GM12878 (cell line): ENCODE data around the gene KCNC1. TPM values are rescaled to one million over a fixed set of nuclear protein-coding genes. Genes with fewer than 3 reads are reported as not detected.

Experiments used
- ATAC-seq: fragments of 200-7000 bp; cut with Tn5 transposase; 3 replicates; pipeline ENCODE4 v1.9.1; 2020; ENCODE audit warnings: mild to moderate bottlenecking, moderate library complexity
- BruUV-seq: library from RNA; stranded (reverse); fragments of 400-500 nt; replicated peaks from 2 replicates; lab custom pipeline; 2021; lab: Mats Ljungman, UMichigan
- CTCF ChIA-PET: fragments of 300-600 bp; sonication (Branson Sonifier 250); formaldehyde crosslinking; extraction: SDS; loops from one replicate; lab custom pipeline; 2021; ENCODE audit warnings: inconsistent platforms; lab: Yijun Ruan, JAX
- POLR2A ChIA-PET: fragments of 350-600 bp; formaldehyde crosslinking; extraction: SDS; loops from one replicate; lab custom pipeline; 2021; ENCODE audit warnings: inconsistent platforms; lab: Charles Lee
- RAD21 ChIA-PET: fragments of 300-600 bp; sonication (Branson Sonifier 250); formaldehyde crosslinking; loops from one replicate; lab custom pipeline; 2023; ENCODE audit warnings: antibody characterized with exemption; ENCODE audit not compliant: unreplicated experiment; lab: Charles Lee
- SMC1A ChIA-PET: fragments of 300-600 bp; sonication (Branson Sonifier 250); formaldehyde crosslinking; loops from one replicate; lab custom pipeline; 2023; ENCODE audit not compliant: unreplicated experiment, uncharacterized antibody; lab: Charles Lee
- DNase-seq: peaks from one replicate; pipeline ENCODE4 v3.0.0-alpha.2; 2011; ENCODE audit warnings: low read depth, low spot score
- FAIRE-seq: peaks from 3 replicates; lab custom pipeline; 2011; peaks lifted over from hg19 to GRCh38; lab: Jason Lieb, UNC
- H2AFZ ChIP-seq: 2 replicates; pipeline ENCODE4 v1.6.0; 2011; ENCODE audit warnings: low read depth, low read length, control low read depth; ENCODE audit not compliant: control insufficient read depth
- H3K27ac ChIP-seq: 2 replicates; pipeline ENCODE4 v1.5.1; 2011; ENCODE audit warnings: control low read depth; ENCODE audit not compliant: control insufficient read depth, insufficient read depth
- H3K27me3 ChIP-seq, 2 experiments: replicated peaks in 1 of 2; 2 replicates each; pipeline versions ENCODE4 v1.6.0 to v1.6.1; 2011; ENCODE audit warnings: low read length in 1 of 2; ENCODE audit not compliant: control insufficient read depth in 2 of 2, insufficient read depth in 2 of 2
- H3K36me3 ChIP-seq, 2 experiments: 2 replicates each; pipeline ENCODE4 v1.5.1; 2011; ENCODE audit warnings: low read length in 1 of 2; ENCODE audit not compliant: control insufficient read depth in 2 of 2, insufficient read depth in 2 of 2
- H3K4me1 ChIP-seq: 2 replicates; pipeline ENCODE4 v1.6.1; 2011; ENCODE audit warnings: mild to moderate bottlenecking, low read length, moderate library complexity, mixed read lengths; ENCODE audit not compliant: control insufficient read depth, insufficient read depth
- H3K4me2 ChIP-seq: 2 replicates; pipeline ENCODE4 v1.6.0; 2011; ENCODE audit warnings: control low read depth; ENCODE audit not compliant: control insufficient read depth, insufficient read depth
- H3K4me3 ChIP-seq: fragments of 200-600 bp; sonication (generic); 2 replicates; pipeline ENCODE4 v1.5.1; 2016
- H3K79me2 ChIP-seq: 2 replicates; pipeline ENCODE4 v1.6.0; 2011; ENCODE audit warnings: low read length; ENCODE audit not compliant: control insufficient read depth, insufficient read depth
- H3K9ac ChIP-seq: 2 replicates; pipeline ENCODE4 v1.8.0; 2011; ENCODE audit warnings: low read length, control low read depth, mixed read lengths; ENCODE audit not compliant: control insufficient read depth, insufficient read depth
- H3K9me3 ChIP-seq: replicated peaks from 3 replicates; pipeline ENCODE4 v1.5.1; 2011; ENCODE audit warnings: mild to moderate bottlenecking, low read length; ENCODE audit not compliant: control insufficient read depth, insufficient read depth
- H4K20me1 ChIP-seq: 2 replicates; pipeline ENCODE4 v1.6.0; 2011; ENCODE audit not compliant: control insufficient read depth, insufficient read depth
- EED ChIP-seq: sonication (generic); IDR thresholded peaks from 2 replicates; pipeline ENCODE4 v1.6.1; 2016; ENCODE audit warnings: antibody characterized with exemption, low read depth
- EGR1 ChIP-seq, 2 experiments: IDR thresholded peaks; 1 replicate in 1 of 2; 2 replicates in 1 of 2; pipeline ENCODE4 v1.6.1; 2011 to 2012; ENCODE audit warnings: low read depth in 2 of 2, low read length in 2 of 2, borderline replicate concordance in 1 of 2, mild to moderate bottlenecking in 1 of 2, moderate library complexity in 1 of 2
- EZH2 ChIP-seq: IDR thresholded peaks from 2 replicates; pipeline ENCODE4 v1.6.1; 2012; ENCODE audit warnings: low read depth, mild to moderate bottlenecking, control low read depth, inconsistent platforms, low read length, borderline replicate concordance; ENCODE audit not compliant: control insufficient read depth
- LARP7 ChIP-seq: fragments of 450-650 bp; IDR thresholded peaks from 2 replicates; pipeline ENCODE4 v1.6.1; 2017; ENCODE audit warnings: mild to moderate bottlenecking
- MYB ChIP-seq: fragments of 150-350 bp; IDR thresholded peaks from 2 replicates; pipeline ENCODE4 v1.6.1; 2014; ENCODE audit warnings: mild to moderate bottlenecking, low read depth, low read length, borderline replicate concordance
- NFIC ChIP-seq: IDR thresholded peaks from 2 replicates; pipeline ENCODE4 v1.6.1; 2012; ENCODE audit warnings: low read depth, mild to moderate bottlenecking, inconsistent platforms, low read length, moderate library complexity
- PAX5 ChIP-seq: IDR thresholded peaks from 2 replicates; pipeline ENCODE4 v1.6.1; 2011; ENCODE audit warnings: low read depth, low read length, borderline replicate concordance
- POLR2AphosphoS2 ChIP-seq: IDR thresholded peaks from 2 replicates; pipeline ENCODE4 v1.6.1; 2011; ENCODE audit warnings: low read depth, mild to moderate bottlenecking, low read length, improper control_type of control experiment, moderate library complexity
- RFX5 ChIP-seq: IDR thresholded peaks from 2 replicates; pipeline ENCODE4 v1.6.1; 2011; ENCODE audit warnings: low read depth, low read length, improper control_type of control experiment
- SREBF1 ChIP-seq: IDR thresholded peaks from 2 replicates; pipeline ENCODE4 v1.6.1; 2012; ENCODE audit warnings: mild to moderate bottlenecking, low read length
- SUPT20H ChIP-seq: IDR thresholded peaks from 2 replicates; pipeline ENCODE4 v1.6.1; 2011; ENCODE audit warnings: low read depth, mild to moderate bottlenecking, low read length, moderate library complexity, borderline replicate concordance; ENCODE audit not compliant: control insufficient read depth
- SUZ12 ChIP-seq: fragments of 200-600 bp; sonication (generic); IDR thresholded peaks from one replicate; pipeline ENCODE4 v1.6.1; 2018; ENCODE audit warnings: antibody characterized with exemption, mild to moderate bottlenecking; ENCODE audit not compliant: unreplicated experiment
- TARDBP ChIP-seq: IDR thresholded peaks from 2 replicates; pipeline ENCODE4 v1.6.1; 2016; ENCODE audit warnings: borderline replicate concordance
- WGBS: methylation state at CpG from one replicate; pipeline ENCODE4 v1.1.6; 2016; ENCODE audit warnings: low lambda C conversion rate; ENCODE audit not compliant: insufficient replicate concordance, insufficient coverage; ENCODE audit errors: missing lambda C conversion rate; 5-methylcytosine and 5-hydroxymethylcytosine counted together
- in situ Hi-C: fragments of 300-500 bp; cut with MboI; formaldehyde crosslinking; loops from 9 replicates; pipeline ENCODE4 v1.14.3; 2018; ENCODE audit warnings: mixed read lengths
- intact Hi-C: fragments of 100-400 bp; cut with micrococcal nuclease; formaldehyde crosslinking; loops from one replicate; pipeline ENCODE4 v1.14.2; 2022; ENCODE audit not compliant: unreplicated experiment
- polyA plus RNA-seq, 11 experiments: library from polyadenylated mRNA; depleted of rRNA in 4 of 11; unstranded in 6 of 11; stranded (reverse) in 5 of 11; fragments of >200 nt; fragmentation: Nextera tagmentation in 4 of 11; fragmentation: Illumina TruSeq in 1 of 11; extraction: Ambion mirVana in 4 of 11; extraction: Trizol in 1 of 11; gene quantifications; 1 replicate in 1 of 11; 2 replicates in 10 of 11; pipeline versions ENCODE4 v1.2.1 to v1.2.3, GENCODE V29; 2011 to 2016; ENCODE audit warnings: inconsistent platforms in 2 of 11, missing spikeins in 2 of 11, low read depth in 1 of 11
- total RNA-seq, 4 experiments: library from RNA; depleted of rRNA in 3 of 4; stranded (reverse); fragments of >200 nt in 3 of 4; fragmentation: Illumina TruSeq in 1 of 4; extraction: Trizol in 1 of 4; gene quantifications; 2 replicates each; pipeline versions ENCODE4 v1.2.1 to v1.2.3, GENCODE V29; 2013 to 2021
- TF ChIP-seq, protein P1 (sequence below): fragments of 450-650 bp; IDR thresholded peaks from 2 replicates; pipeline ENCODE4 v1.6.1; 2017; ENCODE audit warnings: borderline replicate concordance
- TF ChIP-seq, protein P2 (sequence below): IDR thresholded peaks from 2 replicates; pipeline ENCODE4 v1.6.1; 2012; ENCODE audit warnings: low read depth, low read length, improper control_type of control experiment
- TF ChIP-seq, protein P3 (sequence below): IDR thresholded peaks from 2 replicates; pipeline ENCODE4 v1.6.1; 2011; ENCODE audit warnings: mild to moderate bottlenecking, low read depth, low read length, moderate library complexity; ENCODE audit not compliant: insufficient replicate concordance
- TF ChIP-seq, protein P4 (sequence below): fragments of 450-650 bp; IDR thresholded peaks from 2 replicates; pipeline ENCODE4 v1.6.1; 2016; ENCODE audit warnings: mild to moderate bottlenecking, moderate library complexity, borderline replicate concordance

Gene KCNC1
- total and polyA plus RNA-seq, 10 of the 15 experiments (the other 5 are each of a cell fraction or from before 2014, with no cell fraction given) = 0.27 to 0.34 TPM; not detected in 8

DNA sequence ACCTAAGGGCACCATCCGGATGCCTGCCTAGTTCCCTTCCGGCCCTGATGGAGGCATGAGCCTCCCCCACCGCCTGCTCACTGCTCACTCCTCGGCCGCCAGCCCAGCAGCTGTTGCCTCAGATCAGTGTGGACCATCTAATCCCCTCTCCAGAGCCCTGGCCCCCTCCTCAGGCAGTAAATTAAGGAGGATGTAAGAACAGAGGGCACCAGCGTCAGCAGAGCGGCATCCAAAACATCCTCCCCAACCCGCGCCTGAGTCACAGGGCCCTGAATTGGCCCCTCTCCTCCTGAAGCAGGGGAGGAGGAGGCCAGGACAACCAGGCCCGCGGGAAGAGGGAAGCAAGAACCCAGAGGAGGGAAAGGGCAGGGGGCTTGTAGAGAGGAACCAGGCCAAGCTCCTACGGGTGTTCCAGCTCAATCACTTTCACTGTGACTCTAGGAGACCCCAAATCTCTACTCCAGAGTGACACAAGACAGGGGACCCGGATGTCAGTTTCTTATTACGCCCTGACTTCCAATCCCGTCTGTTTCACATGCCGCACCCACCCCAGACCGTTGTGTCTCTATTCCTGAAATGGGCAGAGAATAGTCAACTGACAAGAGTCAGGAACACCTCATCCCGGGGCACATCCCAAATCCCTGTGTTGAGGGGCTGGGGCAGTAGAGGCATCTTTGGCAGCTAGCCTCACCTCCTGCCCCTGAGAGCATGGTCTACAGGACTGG lies 46.5 kb upstream of the KCNC1 start:
- in situ Hi-C loops (no loop called here), intact Hi-C loops (no loop called here)
- FAIRE-seq (no peak), DNase-seq (no peak), ATAC-seq (no peak)
- Histone ChIP-seq H2AFZ (no peak overlapping the region), H3K4me1 (no peaks in the 10 kb centered on the region), H3K79me2 (no peaks in the 10 kb centered on the region), H3K4me3 (no peak overlapping the region), H4K20me1 (no peaks in the 10 kb centered on the region), H3K27me3 (peaks cover 2 to 5% of the 10 kb centered on the region in 2 experiments), H3K9ac (no peak overlapping the region), H3K36me3 (no peaks in the 10 kb centered on the region), H3K9me3 (no peaks in the 10 kb centered on the region; the same call in 2 of the 3 replicates), H3K27ac (no peak overlapping the region), H3K4me2 (no peak overlapping the region)
- RAD21 ChIA-PET = no interaction called here
- WGBS = 57% methylated on average over 17 of the region's 18 CpGs
- no TSS peak for BruUV-seq
- CTCF ChIA-PET = no interaction called here
- TF ChIP-seq LARP7 (no peak), RFX5 (no peak), PAX5 (no peak), SREBF1 (no peak), EZH2 (no peak), EED (no peak), NFIC (no peak), EGR1 (IDR thresholded peaks at IDR 0.05; ENCODE audit: borderline replicate concordance in 1 of 2, low read depth in 2 of 2, low read length in 2 of 2) (no peak), TARDBP (no peak), MYB (no peak), SUPT20H (no peak), SUZ12 (no peak), POLR2AphosphoS2 (no peak)
- TF ChIP-seq, protein P1, sequence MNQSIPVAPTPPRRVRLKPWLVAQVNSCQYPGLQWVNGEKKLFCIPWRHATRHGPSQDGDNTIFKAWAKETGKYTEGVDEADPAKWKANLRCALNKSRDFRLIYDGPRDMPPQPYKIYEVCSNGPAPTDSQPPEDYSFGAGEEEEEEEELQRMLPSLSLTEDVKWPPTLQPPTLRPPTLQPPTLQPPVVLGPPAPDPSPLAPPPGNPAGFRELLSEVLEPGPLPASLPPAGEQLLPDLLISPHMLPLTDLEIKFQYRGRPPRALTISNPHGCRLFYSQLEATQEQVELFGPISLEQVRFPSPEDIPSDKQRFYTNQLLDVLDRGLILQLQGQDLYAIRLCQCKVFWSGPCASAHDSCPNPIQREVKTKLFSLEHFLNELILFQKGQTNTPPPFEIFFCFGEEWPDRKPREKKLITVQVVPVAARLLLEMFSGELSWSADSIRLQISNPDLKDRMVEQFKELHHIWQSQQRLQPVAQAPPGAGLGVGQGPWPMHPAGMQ = no peak
- TF ChIP-seq, protein P2, sequence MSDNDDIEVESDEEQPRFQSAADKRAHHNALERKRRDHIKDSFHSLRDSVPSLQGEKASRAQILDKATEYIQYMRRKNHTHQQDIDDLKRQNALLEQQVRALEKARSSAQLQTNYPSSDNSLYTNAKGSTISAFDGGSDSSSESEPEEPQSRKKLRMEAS = no peak
- TF ChIP-seq, protein P3, sequence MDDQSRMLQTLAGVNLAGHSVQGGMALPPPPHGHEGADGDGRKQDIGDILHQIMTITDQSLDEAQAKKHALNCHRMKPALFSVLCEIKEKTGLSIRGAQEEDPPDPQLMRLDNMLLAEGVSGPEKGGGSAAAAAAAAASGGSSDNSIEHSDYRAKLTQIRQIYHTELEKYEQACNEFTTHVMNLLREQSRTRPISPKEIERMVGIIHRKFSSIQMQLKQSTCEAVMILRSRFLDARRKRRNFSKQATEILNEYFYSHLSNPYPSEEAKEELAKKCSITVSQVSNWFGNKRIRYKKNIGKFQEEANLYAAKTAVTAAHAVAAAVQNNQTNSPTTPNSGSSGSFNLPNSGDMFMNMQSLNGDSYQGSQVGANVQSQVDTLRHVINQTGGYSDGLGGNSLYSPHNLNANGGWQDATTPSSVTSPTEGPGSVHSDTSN = no peak
- TF ChIP-seq, protein P4, sequence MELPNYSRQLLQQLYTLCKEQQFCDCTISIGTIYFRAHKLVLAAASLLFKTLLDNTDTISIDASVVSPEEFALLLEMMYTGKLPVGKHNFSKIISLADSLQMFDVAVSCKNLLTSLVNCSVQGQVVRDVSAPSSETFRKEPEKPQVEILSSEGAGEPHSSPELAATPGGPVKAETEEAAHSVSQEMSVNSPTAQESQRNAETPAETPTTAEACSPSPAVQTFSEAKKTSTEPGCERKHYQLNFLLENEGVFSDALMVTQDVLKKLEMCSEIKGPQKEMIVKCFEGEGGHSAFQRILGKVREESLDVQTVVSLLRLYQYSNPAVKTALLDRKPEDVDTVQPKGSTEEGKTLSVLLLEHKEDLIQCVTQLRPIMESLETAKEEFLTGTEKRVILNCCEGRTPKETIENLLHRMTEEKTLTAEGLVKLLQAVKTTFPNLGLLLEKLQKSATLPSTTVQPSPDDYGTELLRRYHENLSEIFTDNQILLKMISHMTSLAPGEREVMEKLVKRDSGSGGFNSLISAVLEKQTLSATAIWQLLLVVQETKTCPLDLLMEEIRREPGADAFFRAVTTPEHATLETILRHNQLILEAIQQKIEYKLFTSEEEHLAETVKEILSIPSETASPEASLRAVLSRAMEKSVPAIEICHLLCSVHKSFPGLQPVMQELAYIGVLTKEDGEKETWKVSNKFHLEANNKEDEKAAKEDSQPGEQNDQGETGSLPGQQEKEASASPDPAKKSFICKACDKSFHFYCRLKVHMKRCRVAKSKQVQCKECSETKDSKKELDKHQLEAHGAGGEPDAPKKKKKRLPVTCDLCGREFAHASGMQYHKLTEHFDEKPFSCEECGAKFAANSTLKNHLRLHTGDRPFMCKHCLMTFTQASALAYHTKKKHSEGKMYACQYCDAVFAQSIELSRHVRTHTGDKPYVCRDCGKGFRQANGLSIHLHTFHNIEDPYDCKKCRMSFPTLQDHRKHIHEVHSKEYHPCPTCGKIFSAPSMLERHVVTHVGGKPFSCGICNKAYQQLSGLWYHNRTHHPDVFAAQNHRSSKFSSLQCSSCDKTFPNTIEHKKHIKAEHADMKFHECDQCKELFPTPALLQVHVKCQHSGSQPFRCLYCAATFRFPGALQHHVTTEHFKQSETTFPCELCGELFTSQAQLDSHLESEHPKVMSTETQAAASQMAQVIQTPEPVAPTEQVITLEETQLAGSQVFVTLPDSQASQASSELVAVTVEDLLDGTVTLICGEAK = no peak
- POLR2A ChIA-PET = no interaction called here
- SMC1A ChIA-PET = no interaction called here
